ENCODE data around the gene AGFG2. TPM values are rescaled to one million over a fixed set of nuclear protein-coding genes. Genes with fewer than 3 reads are reported as not detected.

Gene AGFG2
- total and polyA plus RNA-seq, 8 donors = 7.9 to 154 (median 12.8) TPM

DNA sequence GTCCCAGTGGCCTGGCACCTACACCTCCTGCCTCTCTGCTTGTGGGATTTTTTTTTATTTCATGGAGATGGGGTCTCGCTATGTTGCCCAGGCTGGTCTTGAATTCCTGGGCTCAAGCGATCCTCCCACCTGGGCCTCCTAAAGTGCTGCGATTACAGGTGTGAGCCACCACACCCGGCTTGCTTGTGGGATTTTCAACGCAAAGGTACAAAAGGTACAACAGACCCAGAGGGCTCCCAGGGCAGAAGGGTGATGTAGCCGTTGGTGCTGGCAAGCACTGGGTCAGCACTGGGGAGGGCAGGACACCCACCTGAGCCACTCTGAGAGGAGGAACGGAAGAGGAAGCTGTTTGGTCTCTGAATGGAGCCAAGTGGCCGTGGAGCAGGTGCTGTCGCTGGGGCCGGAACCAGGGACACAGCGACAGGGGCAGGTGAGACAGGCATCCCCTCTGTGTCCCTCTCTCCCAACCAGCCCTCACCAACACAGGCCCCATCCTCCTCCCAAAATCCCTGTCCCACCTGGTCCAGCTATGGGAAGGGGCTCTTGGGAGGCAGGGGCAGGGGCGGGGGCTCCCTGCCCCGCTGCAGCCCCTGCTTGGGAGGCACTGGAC is 37.5 kb downstream of the AGFG2 start:
- intact Hi-C loops (cut with DNase I; ENCODE audit: low total_unique reads) = no loop called here
- DNase-seq = no peak
- H3K27ac ChIP-seq = no peak overlapping the region
- no peak overlapping the region for H3K4me3 ChIP-seq
- WGBS, 5 donors = 90 to 96% (median 95%) methylated on average over 11 to 13 of the region's 13 CpGs
- H3K4me1 ChIP-seq = peaks cover 0 to 5% (median 2%) of the 10 kb centered on the region in 4 donors
- peaks cover 0 to 7% (median 0%) of the 10 kb centered on the region in 3 donors for H3K27me3 ChIP-seq
- H3K9me3 ChIP-seq = no peaks in the 10 kb centered on the region
- peaks cover 66 to 92% (median 90%) of the 10 kb centered on the region in 4 donors for H3K36me3 ChIP-seq
- TF ChIP-seq EP300 (IDR thresholded peaks at IDR 0.05) (no peak), POLR2AphosphoS5 (IDR thresholded peaks at IDR 0.05) (no peak), POLR2A (IDR thresholded peaks at IDR 0.05) (no peak)
- TF ChIP-seq, protein P1, sequence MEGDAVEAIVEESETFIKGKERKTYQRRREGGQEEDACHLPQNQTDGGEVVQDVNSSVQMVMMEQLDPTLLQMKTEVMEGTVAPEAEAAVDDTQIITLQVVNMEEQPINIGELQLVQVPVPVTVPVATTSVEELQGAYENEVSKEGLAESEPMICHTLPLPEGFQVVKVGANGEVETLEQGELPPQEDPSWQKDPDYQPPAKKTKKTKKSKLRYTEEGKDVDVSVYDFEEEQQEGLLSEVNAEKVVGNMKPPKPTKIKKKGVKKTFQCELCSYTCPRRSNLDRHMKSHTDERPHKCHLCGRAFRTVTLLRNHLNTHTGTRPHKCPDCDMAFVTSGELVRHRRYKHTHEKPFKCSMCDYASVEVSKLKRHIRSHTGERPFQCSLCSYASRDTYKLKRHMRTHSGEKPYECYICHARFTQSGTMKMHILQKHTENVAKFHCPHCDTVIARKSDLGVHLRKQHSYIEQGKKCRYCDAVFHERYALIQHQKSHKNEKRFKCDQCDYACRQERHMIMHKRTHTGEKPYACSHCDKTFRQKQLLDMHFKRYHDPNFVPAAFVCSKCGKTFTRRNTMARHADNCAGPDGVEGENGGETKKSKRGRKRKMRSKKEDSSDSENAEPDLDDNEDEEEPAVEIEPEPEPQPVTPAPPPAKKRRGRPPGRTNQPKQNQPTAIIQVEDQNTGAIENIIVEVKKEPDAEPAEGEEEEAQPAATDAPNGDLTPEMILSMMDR (IDR thresholded peaks at IDR 0.05) = no peak

DNA sequence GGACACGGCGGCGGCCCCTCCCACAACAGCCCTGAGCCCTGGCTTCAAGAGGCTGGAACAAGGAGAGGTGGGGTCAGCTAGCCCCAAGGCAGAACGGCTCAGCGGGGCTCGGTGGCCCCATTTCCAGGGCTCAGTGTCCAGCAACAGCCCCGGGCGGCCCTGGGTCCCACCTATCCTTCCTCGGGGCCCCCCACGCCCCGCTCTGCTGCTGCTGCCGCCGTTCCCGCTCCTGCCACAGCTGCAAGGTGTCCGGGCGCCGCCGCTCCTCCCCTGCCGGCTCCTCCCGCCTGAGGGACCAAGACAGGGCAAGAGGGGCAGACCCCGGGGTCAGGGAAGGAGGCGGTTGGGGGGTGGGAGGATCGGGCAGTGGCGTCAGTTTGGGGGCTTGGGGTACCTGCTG is 38.1 kb downstream of the AGFG2 start:
- Histone ChIP-seq H3K9me3 (no peaks in the 10 kb centered on the region), H3K27ac (no peak overlapping the region), H3K4me3 (no peak overlapping the region), H3K36me3 (peaks cover 72 to 98% (median 96%) of the 10 kb centered on the region in 4 donors), H3K27me3 (peaks cover 0 to 7% (median 0%) of the 10 kb centered on the region in 3 donors), H3K4me1 (peaks cover 3 to 10% (median 4%) of the 10 kb centered on the region in 4 donors)
- intact Hi-C loops (cut with DNase I; ENCODE audit: low total_unique reads) = no loop called here
- 89 to 96% (median 93%) methylated on average over 12 to 24 of the region's 24 CpGs for WGBS, 5 donors
- TF ChIP-seq, protein P1 (IDR thresholded peaks at IDR 0.05) = no peak
- TF ChIP-seq POLR2A (IDR thresholded peaks at IDR 0.05) (no peak), POLR2AphosphoS5 (IDR thresholded peaks at IDR 0.05) (no peak), EP300 (IDR thresholded peaks at IDR 0.05) (no peak)
- DNase-seq = no peak

DNA sequence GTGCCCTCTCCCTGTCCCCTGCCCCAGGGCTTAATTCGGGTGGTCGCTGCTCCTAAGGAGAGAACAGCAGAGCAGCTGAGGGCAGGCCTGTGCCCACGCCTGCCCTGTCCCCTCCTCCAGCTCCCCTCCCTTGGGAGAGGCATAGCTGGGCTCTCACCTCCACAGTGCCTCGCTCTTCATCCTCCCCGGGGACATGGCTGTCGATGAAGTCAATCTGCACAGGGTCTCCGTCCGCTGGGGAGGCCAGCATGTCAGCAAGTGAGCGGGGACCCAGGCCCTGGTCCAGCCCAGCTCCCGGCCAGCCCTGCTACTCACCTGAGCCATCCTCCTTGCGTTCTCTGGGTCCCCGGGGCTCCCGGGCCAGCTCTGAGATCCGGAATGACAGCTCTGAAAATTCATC is 38.5 kb downstream of the AGFG2 start:
- TF ChIP-seq EP300 (IDR thresholded peaks at IDR 0.05) (no peak), POLR2AphosphoS5 (IDR thresholded peaks at IDR 0.05) (no peak), POLR2A (IDR thresholded peaks at IDR 0.05) (no peak)
- TF ChIP-seq, protein P1 (IDR thresholded peaks at IDR 0.05) = no peak
- intact Hi-C loops (cut with DNase I; ENCODE audit: low total_unique reads) = no loop called here
- no peak for DNase-seq
- H3K4me3 ChIP-seq = no peak overlapping the region
- WGBS, 5 donors = 93 to 97% (median 94%) methylated on average over 11 to 14 of the region's 14 CpGs
- H3K4me1 ChIP-seq = peaks cover 7 to 14% (median 8%) of the 10 kb centered on the region in 4 donors
- no peaks in the 10 kb centered on the region for H3K9me3 ChIP-seq
- peaks cover 0 to 4% (median 0%) of the 10 kb centered on the region in 3 donors for H3K27me3 ChIP-seq
- peaks cover 75 to 99% (median 98%) of the 10 kb centered on the region in 4 donors for H3K36me3 ChIP-seq
- no peak overlapping the region for H3K27ac ChIP-seq

DNA sequence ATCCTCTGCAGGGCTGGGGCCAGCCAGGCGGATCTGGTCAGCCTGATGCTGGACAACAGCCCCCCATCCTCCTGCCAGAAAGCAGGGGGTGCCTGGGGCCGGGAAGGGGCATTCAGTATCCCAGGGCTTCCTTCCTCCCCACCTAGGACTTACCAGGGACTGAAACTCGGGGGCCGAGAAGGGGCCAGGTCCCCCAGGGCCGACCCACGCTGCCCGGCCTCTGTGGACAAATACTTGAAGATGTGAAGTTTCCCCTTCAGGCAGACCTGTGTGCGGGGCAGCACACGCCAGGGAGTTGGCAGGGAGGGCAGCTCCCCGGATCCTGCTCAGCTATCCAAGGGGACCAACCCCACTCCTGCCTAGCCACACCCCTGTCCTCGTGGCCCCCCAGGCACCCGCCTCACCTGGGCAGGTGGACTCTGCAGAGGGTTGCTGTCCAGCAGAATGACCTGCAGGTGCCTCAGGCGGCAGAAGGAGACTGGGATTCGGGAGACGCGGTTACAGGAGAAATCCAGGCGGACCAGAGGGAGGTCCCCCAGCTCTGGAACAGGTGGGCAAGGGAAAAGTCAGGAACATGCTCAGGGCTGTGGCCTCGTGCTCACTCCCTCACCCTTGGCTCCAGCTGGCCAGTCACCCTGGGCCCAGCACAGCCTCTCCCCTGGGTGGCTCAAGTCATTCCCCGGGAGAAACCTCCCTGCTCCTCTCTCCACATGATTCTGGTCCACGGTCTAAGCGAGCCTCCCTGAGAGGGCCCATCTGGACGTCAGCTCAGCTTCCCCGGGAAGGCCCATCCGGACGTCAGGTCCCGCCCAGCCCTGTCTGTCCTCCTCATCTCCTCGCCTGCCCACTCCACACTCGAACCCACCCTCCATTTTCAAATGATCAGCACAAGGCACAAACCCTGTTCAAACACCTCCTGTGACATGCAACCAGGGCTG is 39.5 kb downstream of the AGFG2 start:
- H3K4me3 ChIP-seq = no peak overlapping the region
- H3K27me3 ChIP-seq = no peaks in the 10 kb centered on the region
- no peak for DNase-seq
- intact Hi-C loops (cut with DNase I; ENCODE audit: low total_unique reads) = no loop called here
- peaks cover 17 to 24% (median 18%) of the 10 kb centered on the region in 4 donors for H3K4me1 ChIP-seq
- H3K36me3 ChIP-seq = peaks cover 75 to 91% (median 91%) of the 10 kb centered on the region in 4 donors
- WGBS, 5 donors = 92 to 98% (median 93%) methylated on average over 17 to 28 of the region's 28 CpGs
- no peaks in the 10 kb centered on the region for H3K9me3 ChIP-seq
- H3K27ac ChIP-seq = no peak overlapping the region
- TF ChIP-seq POLR2A (IDR thresholded peaks at IDR 0.05) (no peak), EP300 (IDR thresholded peaks at IDR 0.05) (no peak), POLR2AphosphoS5 (IDR thresholded peaks at IDR 0.05) (no peak)
- TF ChIP-seq, protein P1 (IDR thresholded peaks at IDR 0.05) = no peak

Data from stomach (tissue), 9 donors.